Gastrocnemius medialis (tissue), 4 donors: ENCODE data around the gene ASL. TPM values are rescaled to one million over a fixed set of nuclear protein-coding genes. Genes with fewer than 3 reads are reported as not detected.
"Not testable (repeated sequence)": the region's sequence is repeated elsewhere in the genome, so short reads cannot be mapped to it uniquely, and the experiment has no call there.

Experiments
- ATAC-seq, 2 donors: fragments of 150-250 bp; one replicate each; pipeline ENCODE4 v1.9.1; 2016
- DNase-seq, 2 donors: peaks; one replicate each; pipeline ENCODE4 v3.0.0-alpha.2; 2019
- H3K27ac ChIP-seq, 4 donors: fragments of 200-600 bp; sonication (generic); 1 replicate in 1 of 4; 2 replicates in 3 of 4; pipeline ENCODE4 v1.5.1; 2016 to 2018; ENCODE audit warnings: mild to moderate bottlenecking in 2 of 4, moderate library complexity in 1 of 4
- H3K27me3 ChIP-seq, 3 donors: fragments of 200-600 bp; sonication (generic) in 2 of 3; 1 replicate in 1 of 3; 2 replicates in 2 of 3; pipeline versions ENCODE4 v1.5.1 to v1.6.0; 2016 to 2019; ENCODE audit warnings: mild to moderate bottlenecking in 1 of 3, moderate library complexity in 1 of 3
- H3K36me3 ChIP-seq, 2 donors: fragments of 200-600 bp; sonication (generic) in 1 of 2; one replicate each; pipeline ENCODE4 v1.5.1; 2017 to 2018
- H3K4me1 ChIP-seq, 2 donors: fragments of 200-600 bp; sonication (generic) in 1 of 2; one replicate each; pipeline ENCODE4 v1.5.1; 2016 to 2017; ENCODE audit warnings: mild to moderate bottlenecking in 2 of 2
- H3K4me3 ChIP-seq, 4 donors: fragments of 200-600 bp; sonication (generic) in 3 of 4; 1 replicate in 1 of 4; 2 replicates in 3 of 4; pipeline ENCODE4 v1.5.1; 2016 to 2019; ENCODE audit warnings: mild to moderate bottlenecking in 2 of 4
- H3K9me3 ChIP-seq, 3 donors: fragments of 200-600 bp; sonication (generic) in 2 of 3; 1 replicate in 1 of 3; 2 replicates in 2 of 3; pipeline ENCODE4 v1.5.1; 2016 to 2019
- CTCF ChIP-seq, 5 experiments: fragments of 450-650 bp in 3 of 5; fragments of 200-600 bp in 2 of 5; sonication (generic) in 2 of 5; IDR thresholded peaks in 4 of 5; conservative IDR thresholded peaks in 1 of 5; 1 replicate in 4 of 5; 2 replicates in 1 of 5; pipeline ENCODE4 v1.5.1; 2016 to 2019; ENCODE audit warnings: antibody characterized with exemption in 5 of 5, mild to moderate bottlenecking in 3 of 5, moderate library complexity in 3 of 5
- POLR2A ChIP-seq, 2 donors: fragments of 450-650 bp; IDR thresholded peaks; one replicate each; pipeline ENCODE4 v1.6.1; 2017; ENCODE audit warnings: antibody characterized with exemption in 2 of 2, mild to moderate bottlenecking in 2 of 2, moderate library complexity in 2 of 2
- in situ Hi-C, 4 donors: fragments of 200-750 bp; cut with MboI; loops; one replicate each; pipeline versions ENCODE4 v1.15.0 to v1.8.0; 2017; ENCODE audit warnings: low sequenced_read_pairs in 4 of 4
- intact Hi-C: fragments of 100-400 bp; cut with DNase I; formaldehyde crosslinking; loops from one replicate; pipeline ENCODE4 v1.15.1; 2023; ENCODE audit warnings: low total_unique reads
- total RNA-seq, 4 donors: library from RNA; depleted of rRNA; stranded (reverse); fragments of >200 nt; gene quantifications; one replicate each; pipeline versions ENCODE4 v1.1.0 to v1.2.3, GENCODE V29; 2016

ASL gene
- 1 to 10 TPM; 2.5 to 8.7 (median 4.9) TPM for total RNA-seq

- ATAC-seq (peak; percentile 93 to 94), DNase-seq (peak; percentile 85 to 89)
- Histone ChIP-seq H3K27me3 (no peaks in the 10 kb centered on the region), H3K4me1 (peaks cover 12% of the 10 kb centered on the region in 2 donors), H3K4me3 (peak within 1 kb of the TSS; percentile 67 to 91 (median 82)), H3K27ac (peak within 1 kb of the TSS; percentile 62 to 78 (median 73)), H3K9me3 (no peaks in the 10 kb centered on the region), H3K36me3 (no peaks in the 10 kb centered on the region)
- in situ Hi-C loops (no loop called here), intact Hi-C loops (loop anchor here (1.0 to 5.0 kb wide), 3 partner anchors 39 to 336 kb away; partner anchors contain the start of gene GUSB)
- TF ChIP-seq CTCF (IDR thresholded peaks at IDR 0.05 in 4 of 5, conservative IDR thresholded peaks at IDR 0.05 in 1 of 5): peak in 1 of 5 experiments; percentile 13
- peak; percentile 80 to 96 for TF ChIP-seq POLR2A (IDR thresholded peaks at IDR 0.05)
These were observed at the start of gene ASL for GRCh38 chr7:66075590-66076461. Gene ASL (plus strand): TSS chr7:66075819. CDS start chr7:66076082, 263 bp downstream.

- H3K9me3 ChIP-seq, H3K36me3 ChIP-seq, H3K4me1 ChIP-seq, ATAC-seq, in situ Hi-C loops, intact Hi-C loops, H3K27me3 ChIP-seq, DNase-seq, H3K27ac ChIP-seq, H3K4me3 ChIP-seq: not testable (repeated sequence)
These were observed 47.3 kb upstream of the ASL start for GRCh38 chr7:66028342-66028741.

- no peaks in the 10 kb centered on the region for H3K27me3 ChIP-seq
- H3K9me3 ChIP-seq: no peaks in the 10 kb centered on the region
- DNase-seq: no peak
- intact Hi-C loops: loop anchor here (5.0 kb wide), 2 partner anchors 379 to 459 kb away; no protein-coding TSS in a partner anchor
- TF ChIP-seq POLR2A (IDR thresholded peaks at IDR 0.05) (no peak), CTCF (IDR thresholded peaks at IDR 0.05 in 4 of 5, conservative IDR thresholded peaks at IDR 0.05 in 1 of 5) (no peak)
- H3K27ac ChIP-seq: no peak overlapping the region
- in situ Hi-C loops: no loop called here
- H3K36me3 ChIP-seq: no peaks in the 10 kb centered on the region
- H3K4me3 ChIP-seq: no peak overlapping the region
- H3K4me1 ChIP-seq: no peaks in the 10 kb centered on the region
- ATAC-seq: no peak
These were observed 41.9 kb upstream of the ASL start for GRCh38 chr7:66033471-66034385.

- ATAC-seq, H3K4me1 ChIP-seq, H3K36me3 ChIP-seq, H3K27ac ChIP-seq, H3K9me3 ChIP-seq, in situ Hi-C loops, DNase-seq, H3K4me3 ChIP-seq, H3K27me3 ChIP-seq: not testable (repeated sequence)
- intact Hi-C loops: loop anchor here (5.0 kb wide), 2 partner anchors 378 to 458 kb away; no protein-coding TSS in a partner anchor
These were observed 41.1 kb upstream of the ASL start for GRCh38 chr7:66034436-66035010.

GRCh38 chr7:66036382-66036781, 39.2 kb upstream of the ASL start:
- intact Hi-C loops: no loop called here

More at GRCh38 chr7:66036382-66036781, 39.2 kb upstream of the ASL start:
- no peak for DNase-seq
- TF ChIP-seq POLR2A (IDR thresholded peaks at IDR 0.05): no peak
- TF ChIP-seq CTCF (IDR thresholded peaks at IDR 0.05 in 4 of 5, conservative IDR thresholded peaks at IDR 0.05 in 1 of 5): no peak
- no peaks in the 10 kb centered on the region for H3K36me3 ChIP-seq
- ATAC-seq: no peak
- no peaks in the 10 kb centered on the region for H3K27me3 ChIP-seq
- no peak overlapping the region for H3K4me3 ChIP-seq
- no peaks in the 10 kb centered on the region for H3K9me3 ChIP-seq
- in situ Hi-C loops: no loop called here
- no peak overlapping the region for H3K27ac ChIP-seq
- no peaks in the 10 kb centered on the region for H3K4me1 ChIP-seq
